GM21723 (cell line): ENCODE data around the gene CGB5.
"Not testable (repeated sequence)": the region's sequence is repeated elsewhere in the genome, so short reads cannot be mapped to it uniquely, and the experiment has no call there.

ENCODE experiments used
- ATAC-seq: cut with Tn5 transposase; IDR thresholded peaks from one replicate; pipeline ENCODE4 v1.9.1; 2021; ENCODE audit warnings: mild to moderate bottlenecking, moderate library complexity; ENCODE audit not compliant: unreplicated experiment

The CGB5 gene

GRCh38 chr19:49056902-49057596, 13.4 kb downstream of the CGB5 start:
- ATAC-seq: not testable (repeated sequence)

- ATAC-seq: no peak
Observed at GRCh38 chr19:49057636-49058234, 14.1 kb downstream of the CGB5 start, which contains the start of gene CGB7. Gene CGB7, minus strand, starts transcription at chr19:49057749. Its CDS starts 2,374 bp downstream, at chr19:49055375.

- no peak for ATAC-seq
Observed at GRCh38 chr19:49058562-49058961, 14.9 kb downstream of the CGB5 start.

- ATAC-seq: no peak
Observed at GRCh38 chr19:49059053-49059452, 15.4 kb downstream of the CGB5 start.

GRCh38 chr19:49061000-49061399, 17.4 kb downstream of the CGB5 start:
- ATAC-seq: no peak

GRCh38 chr19:49061445-49061844, 17.8 kb downstream of the CGB5 start:
- no peak for ATAC-seq

GRCh38 chr19:49064029-49064629, 20.5 kb downstream of the CGB5 start:
- ATAC-seq: no peak

GRCh38 chr19:49064768-49065611, 21.3 kb downstream of the CGB5 start, which contains the start of gene NTF4:
Gene NTF4, minus strand, starts transcription at chr19:49064818. Its CDS starts 2,821 bp downstream, at chr19:49061997.
- no peak for ATAC-seq

- no peak for ATAC-seq
Observed at GRCh38 chr19:49065905-49066512, 22.4 kb downstream of the CGB5 start.

- ATAC-seq: no peak
Observed at GRCh38 chr19:49067554-49067953, 23.9 kb downstream of the CGB5 start.

- no peak for ATAC-seq
Observed at GRCh38 chr19:49069026-49069425, 25.4 kb downstream of the CGB5 start.

- no peak for ATAC-seq
Observed at GRCh38 chr19:49070416-49070815, 26.8 kb downstream of the CGB5 start.

GRCh38 chr19:49071860-49072547, 28.4 kb downstream of the CGB5 start:
- no peak for ATAC-seq

- no peak for ATAC-seq
Observed at GRCh38 chr19:49073514-49074378, 30.1 kb downstream of the CGB5 start.

- ATAC-seq: not testable (repeated sequence)
Observed at GRCh38 chr19:49074869-49075268, 31.2 kb downstream of the CGB5 start.

GRCh38 chr19:49080392-49080791, 36.7 kb downstream of the CGB5 start:
- ATAC-seq: no peak

- no peak for ATAC-seq
Observed at GRCh38 chr19:49081273-49081672, 37.6 kb downstream of the CGB5 start.

GRCh38 chr19:49084206-49085019, 40.8 kb downstream of the CGB5 start:
- ATAC-seq: no peak
